Measurements from ENCODE around the gene RAP1GAP2. TPM values are rescaled to one million over a fixed set of nuclear protein-coding genes. Genes with fewer than 3 reads are reported as not detected.
A peak's percentile ranks its signal among the peaks of the same experiment; 100 is the strongest.

Gene RAP1GAP2
- total and polyA plus RNA-seq, 2 of the 8 experiments (the other 6 are each of a cell fraction or from before 2014, with no cell fraction given), result 24.0 to 63.8 TPM

DNA sequence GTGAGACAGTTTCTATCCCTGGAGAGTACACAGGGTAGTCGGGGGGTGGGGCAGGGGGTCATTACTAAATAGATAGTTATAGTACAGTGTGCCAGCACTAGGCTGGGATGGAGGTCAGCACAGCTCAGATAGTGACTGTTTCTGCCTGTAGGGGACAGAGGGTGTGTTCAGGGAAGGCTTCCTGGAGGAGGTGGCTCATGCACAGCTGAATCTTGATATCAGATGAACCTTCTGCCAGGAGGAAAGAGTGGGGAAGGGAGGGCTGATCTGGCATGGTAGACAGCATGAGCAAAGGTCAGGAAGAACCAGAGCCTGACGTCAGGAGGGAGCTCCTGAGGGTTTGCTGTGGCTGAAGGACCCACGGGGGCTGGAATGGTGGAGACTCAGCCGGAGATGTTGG, 210.6 kb downstream of the RAP1GAP2 start:
- no peak overlapping the region for H3K4me3 ChIP-seq (ENCODE audit: extremely low read depth in 1 of 4, insufficient read depth in 2 of 4, low read depth in 3 of 4, low read length in 4 of 4)
- H2BK120ac ChIP-seq (replicated peaks; ENCODE audit: low read depth, low read length), result no peak overlapping the region
- no peaks in the 10 kb centered on the region; the same call in 1 of the 2 replicates for H3K79me1 ChIP-seq (ENCODE audit: low read depth, low read length)
- no peak overlapping the region for H4K91ac ChIP-seq (replicated peaks; ENCODE audit: insufficient read length, low read length)
- no peak overlapping the region for H3K27ac ChIP-seq (ENCODE audit: low read depth, low read length)
- H4K20me1 ChIP-seq (replicated peaks in 1 of 2; ENCODE audit: control insufficient read depth in 1 of 2, insufficient read depth in 2 of 2, low read length in 2 of 2), result peaks cover 0 to 4% of the 10 kb centered on the region in 2 experiments
- H3K36me3 ChIP-seq (ENCODE audit: control insufficient read depth in 2 of 4, insufficient read depth in 4 of 4, low read length in 3 of 4), result peaks cover 0 to 11% (median 6%) of the 10 kb centered on the region in 4 experiments; a peak in 3 of 8 replicates
- H3K9ac ChIP-seq (replicated peaks in 1 of 4; ENCODE audit: extremely low read depth in 1 of 4, low read depth in 3 of 4, low read length in 3 of 4), result no peak overlapping the region
- H3K27me3 ChIP-seq (replicated peaks in 1 of 4; ENCODE audit: control insufficient read depth in 3 of 4, extremely low read depth in 1 of 4, insufficient read depth in 3 of 4, low read length in 3 of 4), result no peaks in the 10 kb centered on the region
- DNase-seq (ENCODE audit: low read depth in 1 of 2, low spot score in 2 of 2) (no peak), FAIRE-seq (no peak)
- TF ChIP-seq TAF1 (IDR thresholded peaks at IDR 0.05; ENCODE audit: low read depth, low read length) (no peak), JUN (IDR thresholded peaks at IDR 0.05; ENCODE audit: low read depth, low read length) (no peak), POLR2AphosphoS5 (IDR thresholded peaks at IDR 0.05; ENCODE audit: low read depth, low read length) (no peak), HDAC2 (IDR thresholded peaks at IDR 0.05; ENCODE audit: borderline replicate concordance in 1 of 2, low read depth in 2 of 2, low read length in 2 of 2) (no peak)
- TF ChIP-seq, protein P1, sequence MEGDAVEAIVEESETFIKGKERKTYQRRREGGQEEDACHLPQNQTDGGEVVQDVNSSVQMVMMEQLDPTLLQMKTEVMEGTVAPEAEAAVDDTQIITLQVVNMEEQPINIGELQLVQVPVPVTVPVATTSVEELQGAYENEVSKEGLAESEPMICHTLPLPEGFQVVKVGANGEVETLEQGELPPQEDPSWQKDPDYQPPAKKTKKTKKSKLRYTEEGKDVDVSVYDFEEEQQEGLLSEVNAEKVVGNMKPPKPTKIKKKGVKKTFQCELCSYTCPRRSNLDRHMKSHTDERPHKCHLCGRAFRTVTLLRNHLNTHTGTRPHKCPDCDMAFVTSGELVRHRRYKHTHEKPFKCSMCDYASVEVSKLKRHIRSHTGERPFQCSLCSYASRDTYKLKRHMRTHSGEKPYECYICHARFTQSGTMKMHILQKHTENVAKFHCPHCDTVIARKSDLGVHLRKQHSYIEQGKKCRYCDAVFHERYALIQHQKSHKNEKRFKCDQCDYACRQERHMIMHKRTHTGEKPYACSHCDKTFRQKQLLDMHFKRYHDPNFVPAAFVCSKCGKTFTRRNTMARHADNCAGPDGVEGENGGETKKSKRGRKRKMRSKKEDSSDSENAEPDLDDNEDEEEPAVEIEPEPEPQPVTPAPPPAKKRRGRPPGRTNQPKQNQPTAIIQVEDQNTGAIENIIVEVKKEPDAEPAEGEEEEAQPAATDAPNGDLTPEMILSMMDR (IDR thresholded peaks at IDR 0.05; ENCODE audit: control extremely low read depth in 1 of 3, insufficient read depth in 1 of 3, low read depth in 1 of 3, low read length in 3 of 3), result no peak
- TF ChIP-seq, protein P2, sequence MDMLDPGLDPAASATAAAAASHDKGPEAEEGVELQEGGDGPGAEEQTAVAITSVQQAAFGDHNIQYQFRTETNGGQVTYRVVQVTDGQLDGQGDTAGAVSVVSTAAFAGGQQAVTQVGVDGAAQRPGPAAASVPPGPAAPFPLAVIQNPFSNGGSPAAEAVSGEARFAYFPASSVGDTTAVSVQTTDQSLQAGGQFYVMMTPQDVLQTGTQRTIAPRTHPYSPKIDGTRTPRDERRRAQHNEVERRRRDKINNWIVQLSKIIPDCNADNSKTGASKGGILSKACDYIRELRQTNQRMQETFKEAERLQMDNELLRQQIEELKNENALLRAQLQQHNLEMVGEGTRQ (IDR thresholded peaks at IDR 0.05; ENCODE audit: low read length), result no peak
- H3K4ac ChIP-seq (replicated peaks; ENCODE audit: insufficient read length, low read depth, low read length), result no peak overlapping the region
- H2AFZ ChIP-seq (ENCODE audit: low read length), result no peak overlapping the region
- WGBS, 2 experiments (ENCODE audit: extremely low coverage in 1 of 2, insufficient coverage in 1 of 2, insufficient read length in 1 of 2, insufficient replicate concordance in 2 of 2, low coverage in 1 of 2, low lambda C conversion rate in 2 of 2, missing lambda C conversion rate in 1 of 2), result 92% methylated on average over 4 of the region's 4 CpGs; no CpG with 5 or more reads in 1 of the 2 experiments
- no peak overlapping the region for H2BK15ac ChIP-seq (ENCODE audit: low read length)
- H3K9me3 ChIP-seq (ENCODE audit: insufficient read depth in 2 of 2, low read depth in 1 of 2, low read length in 1 of 2), result no peaks in the 10 kb centered on the region
- H4K5ac ChIP-seq (ENCODE audit: insufficient read length, low read depth, low read length), result no peak overlapping the region
- peak overlapping the region; percentile 6; the same call in 1 of the 2 replicates for H2BK5ac ChIP-seq (ENCODE audit: low read depth, low read length)
- no peak overlapping the region for H3K4me2 ChIP-seq (ENCODE audit: insufficient read depth in 1 of 2, low read depth in 2 of 2, low read length in 2 of 2)
- H4K8ac ChIP-seq (ENCODE audit: extremely low read depth, insufficient read depth, low read length), result no peak overlapping the region
- H2AK5ac ChIP-seq (ENCODE audit: low read depth, low read length), result no peak overlapping the region
- ChIA-PET POLR2A (ENCODE audit: partially characterized antibody) (no interaction called here), CTCF (ENCODE audit: partially characterized antibody) (interaction anchor here (1.4 to 6.7 kb wide), 5 partner anchors 9 to 223 kb away, joined by 4 to 35 read pairs (median 6); no protein-coding TSS in a partner anchor)
- H2BK20ac ChIP-seq (ENCODE audit: low read length), result no peak overlapping the region
- H3K23ac ChIP-seq (ENCODE audit: insufficient read length), result no peak overlapping the region
- no peaks in the 10 kb centered on the region for H3K4me1 ChIP-seq (replicated peaks in 1 of 4; ENCODE audit: control insufficient read depth in 3 of 4, insufficient read depth in 4 of 4, low read length in 3 of 4)
- no peak overlapping the region for H3K14ac ChIP-seq (ENCODE audit: insufficient read length)
- H3K79me2 ChIP-seq (ENCODE audit: control insufficient read depth in 1 of 2, insufficient read depth in 2 of 2, low read length in 2 of 2), result no peaks in the 10 kb centered on the region
- H3K23me2 ChIP-seq (ENCODE audit: low read depth, low read length), result no peaks in the 10 kb centered on the region; the same call in 1 of the 2 replicates
- no peak overlapping the region for H3K18ac ChIP-seq (ENCODE audit: extremely low read depth, low read length)
- no peak overlapping the region for H2BK12ac ChIP-seq (ENCODE audit: low read depth, low read length)
- H3K56ac ChIP-seq (replicated peaks; ENCODE audit: insufficient read length, low read depth, low read length), result no peak overlapping the region
